Uterus (tissue), 2 donors: Measurements from ENCODE around the gene RECQL.

Experiments used
- POLR2A ChIP-seq, 2 donors: fragments of 450-650 bp; IDR thresholded peaks; one replicate each; pipeline ENCODE4 v1.6.1; 2016; ENCODE audit warnings: antibody characterized with exemption in 2 of 2, mild to moderate bottlenecking in 1 of 2, moderate library complexity in 1 of 2
- TF ChIP-seq, protein P1 (sequence below), 4 experiments: fragments of 200-600 bp in 2 of 4; fragments of 450-650 bp in 2 of 4; sonication (generic) in 2 of 4; IDR thresholded peaks; one replicate each; pipeline ENCODE4 v1.5.1; 2016 to 2019; ENCODE audit warnings: antibody characterized with exemption in 4 of 4, mild to moderate bottlenecking in 2 of 4, moderate library complexity in 1 of 4

GRCh38 chr12:21428241-21428640 is 73.2 kb downstream of the RECQL start:
- TF ChIP-seq, protein P1, sequence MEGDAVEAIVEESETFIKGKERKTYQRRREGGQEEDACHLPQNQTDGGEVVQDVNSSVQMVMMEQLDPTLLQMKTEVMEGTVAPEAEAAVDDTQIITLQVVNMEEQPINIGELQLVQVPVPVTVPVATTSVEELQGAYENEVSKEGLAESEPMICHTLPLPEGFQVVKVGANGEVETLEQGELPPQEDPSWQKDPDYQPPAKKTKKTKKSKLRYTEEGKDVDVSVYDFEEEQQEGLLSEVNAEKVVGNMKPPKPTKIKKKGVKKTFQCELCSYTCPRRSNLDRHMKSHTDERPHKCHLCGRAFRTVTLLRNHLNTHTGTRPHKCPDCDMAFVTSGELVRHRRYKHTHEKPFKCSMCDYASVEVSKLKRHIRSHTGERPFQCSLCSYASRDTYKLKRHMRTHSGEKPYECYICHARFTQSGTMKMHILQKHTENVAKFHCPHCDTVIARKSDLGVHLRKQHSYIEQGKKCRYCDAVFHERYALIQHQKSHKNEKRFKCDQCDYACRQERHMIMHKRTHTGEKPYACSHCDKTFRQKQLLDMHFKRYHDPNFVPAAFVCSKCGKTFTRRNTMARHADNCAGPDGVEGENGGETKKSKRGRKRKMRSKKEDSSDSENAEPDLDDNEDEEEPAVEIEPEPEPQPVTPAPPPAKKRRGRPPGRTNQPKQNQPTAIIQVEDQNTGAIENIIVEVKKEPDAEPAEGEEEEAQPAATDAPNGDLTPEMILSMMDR (IDR thresholded peaks at IDR 0.05): no peak
- no peak for TF ChIP-seq POLR2A (IDR thresholded peaks at IDR 0.05)
